Transverse colon (tissue), 4 donors: ENCODE results near the gene PRDM2. TPM values are rescaled to one million over a fixed set of nuclear protein-coding genes. Genes with fewer than 3 reads are reported as not detected.

Experiments
- DNase-seq: peaks from one replicate; pipeline ENCODE4 v3.0.0-alpha.2; 2019
- H3K27ac ChIP-seq, 4 donors: fragments of 200-600 bp; sonication (generic); 2 replicates each; pipeline ENCODE4 v1.5.1; 2016 to 2018; ENCODE audit warnings: inconsistent platforms in 4 of 4
- H3K27me3 ChIP-seq: fragments of 200-600 bp; sonication (generic); 2 replicates; pipeline ENCODE4 v1.5.1; 2017; ENCODE audit warnings: inconsistent platforms
- H3K36me3 ChIP-seq, 4 donors: fragments of 200-600 bp; sonication (generic); 2 replicates each; pipeline ENCODE4 v1.5.1; 2017 to 2019; ENCODE audit warnings: inconsistent platforms in 4 of 4
- H3K4me1 ChIP-seq, 4 donors: fragments of 200-600 bp; sonication (generic); 2 replicates each; pipeline ENCODE4 v1.5.1; 2017 to 2020; ENCODE audit warnings: inconsistent platforms in 4 of 4
- H3K4me3 ChIP-seq, 4 donors: fragments of 200-600 bp; sonication (generic); 1 replicate in 1 of 4; 2 replicates in 3 of 4; pipeline versions ENCODE4 v1.5.1 to v1.6.1; 2017 to 2019; ENCODE audit warnings: inconsistent platforms in 4 of 4
- H3K9me3 ChIP-seq, 2 donors: fragments of 200-600 bp; sonication (generic); 2 replicates each; pipeline ENCODE4 v1.5.1; 2017 to 2019; ENCODE audit warnings: inconsistent platforms in 2 of 2
- CTCF ChIP-seq, 5 experiments: fragments of 200-600 bp in 3 of 5; fragments of 450-650 bp in 2 of 5; sonication (generic) in 3 of 5; IDR thresholded peaks; 1 replicate in 2 of 5; 2 replicates in 3 of 5; pipeline ENCODE4 v1.5.1; 2016 to 2017; ENCODE audit warnings: antibody characterized with exemption in 5 of 5, inconsistent platforms in 3 of 5, mild to moderate bottlenecking in 2 of 5, moderate library complexity in 1 of 5
- EP300 ChIP-seq: sonication (generic); formaldehyde crosslinking; IDR thresholded peaks from one replicate; pipeline ENCODE4 v1.6.1; 2017; ENCODE audit warnings: antibody characterized with exemption, low read depth
- POLR2A ChIP-seq: fragments of 450-650 bp; IDR thresholded peaks from one replicate; pipeline ENCODE4 v1.6.1; 2016; ENCODE audit warnings: antibody characterized with exemption, mild to moderate bottlenecking, moderate library complexity
- POLR2AphosphoS5 ChIP-seq, 3 donors: sonication (generic); formaldehyde crosslinking; IDR thresholded peaks; one replicate each; pipeline ENCODE4 v1.6.1; 2016; ENCODE audit warnings: antibody characterized with exemption in 3 of 3
- WGBS, 2 donors: methylation state at CpG; one replicate each; pipeline ENCODE4 v1.1.5; 2018; ENCODE audit warnings: low coverage in 1 of 2; 5-methylcytosine and 5-hydroxymethylcytosine counted together
- in situ Hi-C, 4 donors: fragments of 200-750 bp; cut with MboI; loops; one replicate each; pipeline versions ENCODE4 v1.15.0 to v1.15.1; 2017; ENCODE audit warnings: low sequenced_read_pairs in 3 of 4, low pct_ligation_motif_present in 1 of 4, low pct_unique_long_range_greater_than_20kb in 1 of 4
- intact Hi-C: fragments of 100-400 bp; cut with DNase I; formaldehyde crosslinking; loops from one replicate; pipeline ENCODE4 v1.15.1; 2023; ENCODE audit warnings: low total_unique reads
- total RNA-seq, 4 donors: library from RNA; depleted of rRNA; stranded (reverse); fragments of >200 nt; gene quantifications; one replicate each; pipeline ENCODE4 v1.1.0, GENCODE V29; 2016

The PRDM2 gene
- total RNA-seq, 4 donors from 2014 or later: 27.3 to 40.5 (median 35.8) TPM

- H3K27ac ChIP-seq: no peak overlapping the region
- in situ Hi-C loops (loop anchor here in 2 of 4 donors (10.0 to 25.0 kb wide), 2 partner anchors 159 to 161 kb away; no protein-coding TSS in a partner anchor), intact Hi-C loops (no loop called here)
- no peaks in the 10 kb centered on the region for H3K9me3 ChIP-seq
- peaks cover 0 to 7% (median 0%) of the 10 kb centered on the region in 4 donors for H3K36me3 ChIP-seq
- no peak for TF ChIP-seq EP300
- TF ChIP-seq POLR2A: no peak
- no peak for TF ChIP-seq CTCF (IDR thresholded peaks at IDR 0.05)
- no peak for TF ChIP-seq POLR2AphosphoS5 (IDR thresholded peaks at IDR 0.05)
- no peak overlapping the region for H3K4me3 ChIP-seq
- H3K27me3 ChIP-seq: no peaks in the 10 kb centered on the region
- DNase-seq: no peak
- WGBS, 2 donors: 95 to 96% methylated on average over 21 to 24 of the region's 24 CpGs
- H3K4me1 ChIP-seq: peaks cover 0 to 4% (median 0%) of the 10 kb centered on the region in 4 donors
Measured at GRCh38 chr1:13823126-13823880, 123.3 kb downstream of the PRDM2 start.

- no peak overlapping the region for H3K27ac ChIP-seq
- H3K36me3 ChIP-seq: peaks cover 0 to 6% (median 0%) of the 10 kb centered on the region in 4 donors
- no peak for DNase-seq
- in situ Hi-C loops: loop anchor here in 2 of 4 donors (10.0 to 25.0 kb wide), 2 partner anchors 159 to 162 kb away; no protein-coding TSS in a partner anchor
- no peaks in the 10 kb centered on the region for H3K9me3 ChIP-seq
- intact Hi-C loops: no loop called here
- TF ChIP-seq EP300 (no peak), CTCF (IDR thresholded peaks at IDR 0.05) (no peak), POLR2A (no peak), POLR2AphosphoS5 (IDR thresholded peaks at IDR 0.05) (no peak)
- peaks cover 0 to 4% (median 2%) of the 10 kb centered on the region in 4 donors for H3K4me1 ChIP-seq
- H3K4me3 ChIP-seq: no peak overlapping the region
- 87 to 100% methylated on average over 7 to 11 of the region's 11 CpGs for WGBS, 2 donors
- no peaks in the 10 kb centered on the region for H3K27me3 ChIP-seq
Measured at GRCh38 chr1:13823936-13824335, 123.9 kb downstream of the PRDM2 start.

- H3K27ac ChIP-seq: no peak overlapping the region
- no peak overlapping the region for H3K4me3 ChIP-seq
- H3K36me3 ChIP-seq: no peaks in the 10 kb centered on the region
- intact Hi-C loops: no loop called here
- in situ Hi-C loops: loop anchor here in 3 of 4 donors (5.0 to 25.0 kb wide), 3 partner anchors 133 to 162 kb away; no protein-coding TSS in a partner anchor
- H3K9me3 ChIP-seq: no peaks in the 10 kb centered on the region
- H3K4me1 ChIP-seq: peaks cover 0 to 8% (median 6%) of the 10 kb centered on the region in 4 donors
- DNase-seq: no peak
- 86% methylated on average over 5 to 9 of the region's 9 CpGs for WGBS, 2 donors
- no peaks in the 10 kb centered on the region for H3K27me3 ChIP-seq
- no peak for TF ChIP-seq CTCF (IDR thresholded peaks at IDR 0.05)
- no peak for TF ChIP-seq POLR2AphosphoS5 (IDR thresholded peaks at IDR 0.05)
- TF ChIP-seq EP300: no peak
- no peak for TF ChIP-seq POLR2A
Measured at GRCh38 chr1:13824626-13825025, 124.6 kb downstream of the PRDM2 start.

- Histone ChIP-seq H3K4me3 (no peak overlapping the region), H3K4me1 (peaks cover 0 to 11% (median 6%) of the 10 kb centered on the region in 4 donors), H3K36me3 (no peaks in the 10 kb centered on the region), H3K9me3 (no peaks in the 10 kb centered on the region), H3K27ac (no peak overlapping the region), H3K27me3 (no peaks in the 10 kb centered on the region)
- DNase-seq: no peak
- TF ChIP-seq CTCF (IDR thresholded peaks at IDR 0.05) (no peak), EP300 (no peak), POLR2A (no peak), POLR2AphosphoS5 (IDR thresholded peaks at IDR 0.05) (no peak)
- 85% methylated on average over 4 of the region's 4 CpGs; no CpG with 5 or more reads in 1 of the 2 donors for WGBS, 2 donors
- in situ Hi-C loops: loop anchor here in 2 of 4 donors (5.0 to 10.0 kb wide), 2 partner anchors 132 to 160 kb away; no protein-coding TSS in a partner anchor
- intact Hi-C loops: no loop called here
Measured at GRCh38 chr1:13825033-13825432, 125.0 kb downstream of the PRDM2 start.
